WTC11 (cell line): ENCODE results near the gene FAM107B. TPM values are rescaled to one million over a fixed set of nuclear protein-coding genes. Genes with fewer than 3 reads are reported as not detected.
A peak's percentile ranks its signal among the peaks of the same experiment; 100 is the strongest.

ENCODE experiments used
- ATAC-seq: fragments of 200-7000 bp; cut with Tn5 transposase; 2 replicates; pipeline ENCODE4 v1.10.0; 2021; ENCODE audit warnings: mild to moderate bottlenecking, moderate library complexity
- CTCF ChIA-PET: fragments of 300-600 bp; sonication (Branson Sonifier 250); formaldehyde crosslinking; loops from one replicate; lab custom pipeline; 2021; ENCODE audit warnings: antibody characterized with exemption; lab: Charles Lee
- POLR2A ChIA-PET: fragments of 350-600 bp; sonication (Branson Sonifier 250); formaldehyde crosslinking; loops from one replicate; lab custom pipeline; 2021; ENCODE audit warnings: antibody characterized with exemption; lab: Charles Lee
- DNase-seq: peaks from one replicate; pipeline ENCODE4 v3.0.0; 2021; ENCODE audit warnings: low spot score
- H3K27ac Mint-ChIP-seq: 2 replicates; pipeline ENCODE4 v1.8.0; 2021; ENCODE audit warnings: mixed read lengths
- H3K27me3 Mint-ChIP-seq: 2 replicates; pipeline ENCODE4 v1.8.0; 2021; ENCODE audit warnings: low read depth, mild to moderate bottlenecking, moderate library complexity, mixed read lengths
- H3K36me3 Mint-ChIP-seq: 2 replicates; pipeline ENCODE4 v1.8.0; 2021; ENCODE audit warnings: mixed read lengths
- H3K4me1 Mint-ChIP-seq: 2 replicates; pipeline ENCODE4 v1.8.0; 2022; ENCODE audit warnings: mixed read lengths
- H3K4me3 Mint-ChIP-seq: 2 replicates; pipeline ENCODE4 v1.8.0; 2021; ENCODE audit warnings: mild to moderate bottlenecking, moderate library complexity, mixed read lengths
- H3K9me3 Mint-ChIP-seq: 2 replicates; pipeline ENCODE4 v1.8.0; 2021; ENCODE audit warnings: mixed read lengths
- GABPB1 ChIP-seq: sonication (generic); formaldehyde crosslinking; IDR thresholded peaks from 2 replicates; pipeline ENCODE4 v1.8.1; 2023; ENCODE audit warnings: mild to moderate bottlenecking, missing genetic modification reagents
- MYBL2 ChIP-seq: sonication (generic); formaldehyde crosslinking; IDR thresholded peaks from 2 replicates; pipeline ENCODE4 v1.8.1; 2023; ENCODE audit warnings: mild to moderate bottlenecking, moderate library complexity, missing genetic modification reagents
- PRDM15 ChIP-seq: sonication (generic); formaldehyde crosslinking; IDR thresholded peaks from 2 replicates; pipeline ENCODE4 v1.8.0; 2022; ENCODE audit warnings: missing genetic modification reagents
- SP1 ChIP-seq: sonication (generic); formaldehyde crosslinking; conservative IDR thresholded peaks from 2 replicates; pipeline ENCODE4 v1.8.1; 2022; ENCODE audit warnings: missing genetic modification reagents
- ZNF416 ChIP-seq: fragments of 250-450 bp; sonication (Bioruptor Pico); IDR thresholded peaks from 2 replicates; pipeline ENCODE4 v1.9.0; 2021; ENCODE audit warnings: mild to moderate bottlenecking, inconsistent platforms
- ZNF512 ChIP-seq: sonication (generic); formaldehyde crosslinking; IDR thresholded peaks from 2 replicates; pipeline ENCODE4 v1.8.1; 2022; ENCODE audit warnings: missing genetic modification reagents, borderline replicate concordance
- ZNF532 ChIP-seq: fragments of 250-450 bp; sonication (Bioruptor Pico); IDR thresholded peaks from 2 replicates; pipeline ENCODE4 v1.9.0; 2021; ENCODE audit warnings: mild to moderate bottlenecking, borderline replicate concordance
- ZNF671 ChIP-seq: fragments of 250-450 bp; sonication (Bioruptor Pico); IDR thresholded peaks from 2 replicates; pipeline ENCODE4 v1.8.0; 2021; ENCODE audit warnings: mild to moderate bottlenecking
- total RNA-seq: library from RNA; stranded (reverse); gene quantifications from 3 replicates; pipeline ENCODE4 v1.2.3, GENCODE V29; 2021

FAM107B gene
- total RNA-seq, 1 experiment from 2014 or later = 22.4 TPM

GRCh38 chr10:14605231-14605925 is 169.3 kb downstream of the FAM107B start:
- H3K36me3 Mint-ChIP-seq = peaks cover 8% of the 10 kb centered on the region; the same call in 1 of the 2 replicates
- ATAC-seq = no peak
- H3K27ac Mint-ChIP-seq = no peak overlapping the region
- H3K27me3 Mint-ChIP-seq = peaks cover 31% of the 10 kb centered on the region
- peaks cover 24% of the 10 kb centered on the region for H3K4me1 Mint-ChIP-seq
- DNase-seq = no peak
- H3K9me3 Mint-ChIP-seq = no peaks in the 10 kb centered on the region
- TF ChIP-seq ZNF671 (CRISPR knock-in tag) (no peak), PRDM15 (CRISPR knock-in tag) (no peak)
- ChIA-PET CTCF (no interaction called here), POLR2A (interaction anchor here (0.5 to 0.6 kb wide), 2 partner anchors 358 to 443 kb away, joined by 3 to 4 read pairs; no protein-coding TSS in a partner anchor)
- H3K4me3 Mint-ChIP-seq = peak overlapping the region; percentile 94

DNA sequence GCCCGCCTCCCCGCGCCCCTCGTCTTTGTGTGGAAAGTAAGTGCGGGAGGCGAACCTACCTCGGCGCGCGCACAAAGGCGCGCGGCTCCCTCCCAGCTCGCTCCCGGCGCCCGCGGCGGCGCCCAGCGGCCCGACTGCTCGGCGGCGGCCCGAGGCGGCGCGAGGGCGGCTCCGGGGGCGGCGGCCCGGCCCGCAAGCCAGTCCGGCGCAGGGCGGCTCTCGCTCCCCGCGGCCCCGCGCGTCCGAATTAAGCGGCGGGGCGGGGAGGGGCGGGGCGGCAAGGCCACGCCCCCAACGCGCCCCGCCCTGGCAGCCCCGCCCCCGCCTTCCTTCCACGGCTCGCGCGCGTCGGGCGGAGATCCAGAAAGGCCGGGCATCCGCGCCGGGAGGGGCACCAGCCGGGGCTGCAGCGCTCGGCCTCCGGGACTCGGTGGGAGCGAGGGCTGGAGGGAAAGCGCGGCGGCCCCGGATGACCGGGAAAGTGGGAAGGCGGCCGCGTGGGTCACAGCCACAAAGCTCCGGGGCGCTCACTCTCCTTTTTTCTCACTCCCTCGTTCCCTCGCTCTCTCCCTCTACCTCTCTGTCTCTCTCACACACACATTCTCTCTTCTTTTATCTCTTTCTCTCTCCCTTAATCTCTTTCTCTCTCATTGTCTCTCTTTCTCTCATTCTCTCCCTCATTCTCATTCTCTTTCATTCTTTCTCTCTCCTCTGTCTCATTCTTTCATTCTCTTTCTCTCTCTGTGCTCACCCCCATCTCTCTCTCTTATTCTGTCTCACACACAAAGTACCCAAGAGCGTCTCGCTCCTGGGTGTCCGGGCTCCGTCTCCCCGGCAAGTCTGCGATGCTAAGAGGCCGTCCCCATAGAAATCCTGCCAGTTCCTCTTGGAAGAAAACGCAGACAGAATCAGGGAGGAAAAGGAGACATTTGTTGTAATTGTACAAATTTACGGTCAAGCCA is 170.2 kb downstream of the FAM107B start:
- CTCF ChIA-PET = no interaction called here
- peaks cover 24% of the 10 kb centered on the region for H3K4me1 Mint-ChIP-seq

More for the DNA sequence above, 170.2 kb downstream of the FAM107B start:
- ATAC-seq (peak; percentile 82), DNase-seq (peak; percentile 53)
- TF ChIP-seq MYBL2 (no peak), SP1 (CRISPR knock-in tag) (peak; percentile 54; the same call in 1 of the 2 replicates), ZNF512 (CRISPR knock-in tag) (peak; percentile 61; the same call in 1 of the 2 replicates), PRDM15 (CRISPR knock-in tag) (peak; percentile 74), GABPB1 (CRISPR knock-in tag) (no peak), ZNF416 (CRISPR knock-in tag) (no peak), ZNF532 (CRISPR knock-in tag) (no peak)
- POLR2A ChIA-PET = interaction anchor here (0.6 kb wide), 1 partner anchor 359 kb away, joined by 4 read pairs; no protein-coding TSS in a partner anchor
- no peak overlapping the region for H3K27ac Mint-ChIP-seq
- H3K9me3 Mint-ChIP-seq = no peaks in the 10 kb centered on the region
- H3K4me3 Mint-ChIP-seq = peak overlapping the region; percentile 94
- peaks cover 8% of the 10 kb centered on the region; the same call in 1 of the 2 replicates for H3K36me3 Mint-ChIP-seq
- peaks cover 31% of the 10 kb centered on the region for H3K27me3 Mint-ChIP-seq
